Measurements from ENCODE around the gene IGF2BP2. TPM values are rescaled to one million over a fixed set of nuclear protein-coding genes. Genes with fewer than 3 reads are reported as not detected.

The IGF2BP2 gene
- total RNA-seq, 1 experiment from 2014 or later = 133 TPM

GRCh38 chr3:185701611-185702261 lies 123.1 kb downstream of the IGF2BP2 start (continued):
- TF ChIP-seq NR2C2 (CRISPR knock-in tag; IDR thresholded peaks at IDR 0.05) (no peak), ATF1 (CRISPR knock-in tag; IDR thresholded peaks at IDR 0.05) (no peak), CDX4 (CRISPR knock-in tag; IDR thresholded peaks at IDR 0.05; ENCODE audit: borderline replicate concordance) (no peak)

GRCh38 chr3:185699927-185700326 lies 124.9 kb downstream of the IGF2BP2 start:
- Mint-ChIP-seq H3K27ac (no peak overlapping the region), H3K4me1 (peaks cover 42% of the 10 kb centered on the region), H3K4me3 (no peak overlapping the region), H3K36me3 (no peaks in the 10 kb centered on the region; the same call in 1 of the 2 replicates), H3K27me3 (ENCODE audit: low read depth) (no peaks in the 10 kb centered on the region), H3K9me3 (no peaks in the 10 kb centered on the region)
- POLR2A ChIA-PET = no interaction called here
- DNase-seq (ENCODE audit: low spot score) (no peak), ATAC-seq (no peak)
- CTCF ChIA-PET = interaction anchor here (2.8 kb wide), 1 partner anchor 22 kb away, joined by 9 read pairs; no protein-coding TSS in a partner anchor
- TF ChIP-seq FOXP4 (CRISPR knock-in tag; IDR thresholded peaks at IDR 0.05) = no peak
- TF ChIP-seq CDX4 (CRISPR knock-in tag; IDR thresholded peaks at IDR 0.05; ENCODE audit: borderline replicate concordance) = no peak
- no peak for TF ChIP-seq NR3C1 (CRISPR knock-in tag; conservative IDR thresholded peaks at IDR 0.05; ENCODE audit: low read depth)
- no peak for TF ChIP-seq FOXK1 (CRISPR knock-in tag; IDR thresholded peaks at IDR 0.05)
- no peak for TF ChIP-seq NFE2L1 (CRISPR knock-in tag; IDR thresholded peaks at IDR 0.05)
- TF ChIP-seq PRDM15 (CRISPR knock-in tag; IDR thresholded peaks at IDR 0.05) = no peak
- no peak for TF ChIP-seq ARID4B (CRISPR knock-in tag; IDR thresholded peaks at IDR 0.05; ENCODE audit: borderline replicate concordance)
- no peak for TF ChIP-seq EMX1 (CRISPR knock-in tag; IDR thresholded peaks at IDR 0.05)
- no peak for TF ChIP-seq ZNF512 (CRISPR knock-in tag; IDR thresholded peaks at IDR 0.05; ENCODE audit: borderline replicate concordance)
- no peak for TF ChIP-seq TEAD4 (CRISPR knock-in tag; IDR thresholded peaks at IDR 0.05)
- TF ChIP-seq USF1 (CRISPR knock-in tag; IDR thresholded peaks at IDR 0.05) = no peak
- TF ChIP-seq GABPB1 (CRISPR knock-in tag; IDR thresholded peaks at IDR 0.05) = no peak
- no peak for TF ChIP-seq GTF2I (CRISPR knock-in tag; conservative IDR thresholded peaks at IDR 0.05)
- TF ChIP-seq SP1 (CRISPR knock-in tag; conservative IDR thresholded peaks at IDR 0.05) = no peak
- TF ChIP-seq ELF4 (CRISPR knock-in tag; IDR thresholded peaks at IDR 0.05; ENCODE audit: low read depth) = no peak
- TF ChIP-seq CREM (CRISPR knock-in tag; IDR thresholded peaks at IDR 0.05) = no peak
- no peak for TF ChIP-seq TP53 (CRISPR knock-in tag; IDR thresholded peaks at IDR 0.05)
- TF ChIP-seq ATF6 (CRISPR knock-in tag; IDR thresholded peaks at IDR 0.05) = no peak

Data from WTC11 (cell line).